GM12865 (cell line): ENCODE results near the gene CISD1.

Experiments
- DNase-seq: peaks from one replicate; pipeline ENCODE4 v3.0.0; 2010; ENCODE audit warnings: low read depth
- H3K4me3 ChIP-seq: 2 replicates; pipeline ENCODE4 v1.5.1; 2011; ENCODE audit warnings: mild to moderate bottlenecking, low read depth, low read length, control low read depth
- TF ChIP-seq, protein P1 (sequence below): IDR thresholded peaks from 2 replicates; pipeline ENCODE4 v1.5.1; 2011; ENCODE audit warnings: low read length, control low read depth, low read depth, inconsistent platforms; ENCODE audit not compliant: insufficient read depth; ENCODE audit errors: missing control alignments

The CISD1 gene

DNA sequence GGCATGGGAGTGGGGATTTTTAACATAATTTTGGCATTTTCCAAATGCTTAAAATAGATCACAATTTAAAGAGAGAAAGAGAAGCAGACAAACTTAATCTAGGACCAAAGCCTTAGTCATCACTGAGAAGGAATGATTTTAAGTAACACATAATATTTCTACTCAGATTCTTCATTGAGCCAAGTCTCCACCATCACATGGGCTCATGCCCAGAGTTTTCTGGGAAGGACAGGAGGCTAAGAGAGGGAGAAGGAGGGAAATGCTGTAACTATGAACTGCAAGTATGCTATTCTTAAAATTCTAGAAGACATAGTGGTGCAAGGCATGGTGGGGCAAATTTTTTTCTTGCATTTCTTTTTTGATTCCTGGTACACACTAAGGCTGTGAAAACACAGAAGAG, 42.1 kb downstream of the CISD1 start:
- TF ChIP-seq, protein P1, sequence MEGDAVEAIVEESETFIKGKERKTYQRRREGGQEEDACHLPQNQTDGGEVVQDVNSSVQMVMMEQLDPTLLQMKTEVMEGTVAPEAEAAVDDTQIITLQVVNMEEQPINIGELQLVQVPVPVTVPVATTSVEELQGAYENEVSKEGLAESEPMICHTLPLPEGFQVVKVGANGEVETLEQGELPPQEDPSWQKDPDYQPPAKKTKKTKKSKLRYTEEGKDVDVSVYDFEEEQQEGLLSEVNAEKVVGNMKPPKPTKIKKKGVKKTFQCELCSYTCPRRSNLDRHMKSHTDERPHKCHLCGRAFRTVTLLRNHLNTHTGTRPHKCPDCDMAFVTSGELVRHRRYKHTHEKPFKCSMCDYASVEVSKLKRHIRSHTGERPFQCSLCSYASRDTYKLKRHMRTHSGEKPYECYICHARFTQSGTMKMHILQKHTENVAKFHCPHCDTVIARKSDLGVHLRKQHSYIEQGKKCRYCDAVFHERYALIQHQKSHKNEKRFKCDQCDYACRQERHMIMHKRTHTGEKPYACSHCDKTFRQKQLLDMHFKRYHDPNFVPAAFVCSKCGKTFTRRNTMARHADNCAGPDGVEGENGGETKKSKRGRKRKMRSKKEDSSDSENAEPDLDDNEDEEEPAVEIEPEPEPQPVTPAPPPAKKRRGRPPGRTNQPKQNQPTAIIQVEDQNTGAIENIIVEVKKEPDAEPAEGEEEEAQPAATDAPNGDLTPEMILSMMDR = no peak
- H3K4me3 ChIP-seq = no peak overlapping the region
- DNase-seq = no peak

DNA sequence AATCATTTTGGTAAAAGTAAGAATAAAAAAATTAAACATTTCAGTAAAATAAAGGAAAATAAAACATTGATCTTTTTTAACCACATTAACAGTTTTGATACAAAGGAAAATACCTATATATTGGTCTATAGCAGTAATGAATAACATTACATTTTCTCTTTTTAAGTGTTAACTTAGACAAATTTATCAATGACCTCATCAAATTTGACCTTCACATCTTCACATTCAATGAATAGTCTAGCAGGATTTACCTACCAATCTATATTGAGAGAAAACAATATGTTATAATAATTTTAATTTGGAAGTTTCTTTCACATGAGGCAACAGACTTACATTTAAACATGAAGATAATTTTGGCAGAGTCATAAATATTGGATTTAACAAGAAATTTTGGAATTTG, 47.9 kb downstream of the CISD1 start:
- no peak overlapping the region for H3K4me3 ChIP-seq
- no peak for DNase-seq
- TF ChIP-seq, protein P1 = no peak

DNA sequence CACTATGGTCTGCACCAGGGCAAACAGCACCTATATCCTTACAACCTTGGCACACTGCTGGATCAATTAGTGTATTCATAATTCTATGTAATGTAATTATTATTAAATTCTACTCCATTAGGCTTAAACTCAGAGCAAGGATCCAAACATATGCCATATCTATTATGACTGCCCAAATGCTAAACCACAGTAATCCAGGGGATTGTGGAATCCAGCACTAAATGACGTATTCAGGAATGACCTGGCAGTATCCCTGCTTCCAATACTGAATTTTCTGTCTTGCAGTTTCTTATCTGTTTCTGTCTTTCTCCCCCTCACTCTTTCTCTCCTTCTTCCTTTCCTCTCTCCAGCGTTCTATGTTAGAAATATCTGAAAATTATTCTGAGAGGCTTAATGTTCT, 49.4 kb downstream of the CISD1 start:
- TF ChIP-seq, protein P1 = no peak
- no peak overlapping the region for H3K4me3 ChIP-seq
- DNase-seq = no peak

DNA sequence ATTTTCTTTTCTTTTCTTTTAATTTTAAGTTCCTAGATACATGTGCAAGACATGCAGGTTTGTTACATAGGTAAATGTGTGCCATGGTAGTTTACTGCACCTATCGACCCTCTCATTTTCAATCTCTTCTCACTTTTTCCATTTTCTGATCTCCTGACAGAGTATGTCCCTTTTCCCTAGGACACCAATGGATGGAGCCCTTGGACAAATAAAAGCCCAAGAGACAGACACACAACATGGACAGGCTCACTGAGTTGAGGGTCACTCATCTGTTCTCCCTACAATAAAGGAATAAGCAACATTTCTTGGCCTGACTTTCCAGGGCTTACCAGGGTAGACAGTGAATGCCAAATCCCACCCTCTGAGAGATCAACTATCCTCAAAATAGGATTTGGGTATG, 50.6 kb downstream of the CISD1 start:
- TF ChIP-seq, protein P1 = no peak
- H3K4me3 ChIP-seq = no peak overlapping the region
- DNase-seq = no peak

DNA sequence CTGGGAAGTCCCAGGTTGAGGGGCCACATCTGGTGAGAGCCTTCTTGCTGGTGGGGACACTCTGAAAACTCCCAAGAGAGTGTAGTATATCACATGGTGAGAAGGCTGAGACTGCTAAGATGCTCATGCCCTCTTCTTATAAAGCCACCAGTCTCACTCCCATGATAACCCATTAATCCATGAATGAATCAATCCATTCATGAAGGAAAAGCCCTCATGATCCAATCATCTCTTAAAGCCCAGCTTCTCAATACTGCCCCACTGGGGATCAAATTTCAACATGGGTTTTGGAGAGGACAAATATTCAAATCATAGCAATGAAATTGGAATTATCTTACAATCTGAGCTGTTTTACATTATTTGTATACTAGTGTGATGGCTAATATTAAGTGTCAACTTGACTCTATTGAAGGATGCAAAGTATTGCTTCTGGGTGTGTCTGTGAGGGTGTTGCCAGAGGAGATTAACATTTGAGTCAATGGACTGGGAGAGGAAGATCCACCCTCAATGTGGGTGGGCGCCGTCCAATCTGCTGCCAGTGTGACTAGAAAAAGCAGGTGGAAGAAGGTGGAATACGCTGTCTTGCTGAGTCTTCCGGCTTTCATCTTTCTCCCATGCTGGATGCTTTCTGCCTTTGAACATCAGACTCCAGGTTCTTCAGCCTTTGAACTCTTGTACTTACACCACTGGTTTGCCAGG, 51.5 kb downstream of the CISD1 start:
- no peak for DNase-seq
- H3K4me3 ChIP-seq = no peak overlapping the region
- TF ChIP-seq, protein P1 = no peak

DNA sequence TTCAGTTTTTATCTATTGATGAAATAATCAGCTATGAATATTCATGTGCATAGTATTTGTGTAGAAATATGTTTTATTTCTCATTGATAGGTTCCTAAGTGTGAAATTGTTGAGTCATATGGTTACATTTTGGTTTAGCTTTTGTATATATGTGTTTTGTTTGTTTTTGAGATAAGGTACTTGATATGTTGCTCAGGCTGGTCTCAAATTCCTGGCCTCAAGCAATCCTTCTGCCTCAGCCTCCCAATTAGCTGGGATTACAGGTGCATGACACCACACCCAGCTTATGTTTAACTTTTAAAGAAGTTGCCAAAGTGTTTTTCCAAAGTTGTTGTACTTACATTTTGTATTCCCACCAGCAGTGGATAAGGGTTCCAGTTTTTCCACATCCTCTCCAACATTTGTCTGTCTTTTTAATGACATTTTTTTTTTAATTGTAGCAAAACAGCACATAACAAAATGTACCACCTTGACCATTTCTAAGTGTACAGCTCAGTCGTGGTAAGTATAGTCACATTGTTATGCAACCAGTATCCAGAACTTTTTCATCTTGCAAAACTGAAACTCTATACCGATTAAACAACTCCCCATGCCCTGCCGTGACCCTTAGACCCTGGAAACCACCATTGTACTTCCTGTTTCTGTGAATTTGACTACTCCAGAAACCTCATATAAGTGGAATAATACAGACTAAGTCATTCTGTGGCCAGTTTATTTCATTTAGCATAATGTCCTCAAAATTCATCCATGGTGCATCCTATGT, 53.3 kb downstream of the CISD1 start:
- DNase-seq = peak; percentile 53
- TF ChIP-seq, protein P1 = no peak
- no peak overlapping the region for H3K4me3 ChIP-seq
